Activated CD4-positive, alpha-beta T cell treated with anti-CD3 and anti-CD28 coated beads, Interleukin-2, amount 10 ng/mL, durations not matched to agents 24 days and 14 days (primary cell): ENCODE data around the gene S100A7. TPM values are rescaled to one million over a fixed set of nuclear protein-coding genes. Genes with fewer than 3 reads are reported as not detected.
"Not testable (repeated sequence)": the region's sequence is repeated elsewhere in the genome, so short reads cannot be mapped to it uniquely, and the experiment has no call there.

ENCODE experiments used
- DNase-seq: peaks from one replicate; pipeline ENCODE4 v3.0.0; 2022
- H3K27ac Mint-ChIP-seq: one replicate; pipeline ENCODE4 v1.8.0; 2022; ENCODE audit warnings: mild to moderate bottlenecking, mixed read lengths
- H3K27me3 Mint-ChIP-seq: one replicate; pipeline ENCODE4 v1.8.0; 2022; ENCODE audit warnings: mixed read lengths
- H3K36me3 Mint-ChIP-seq: one replicate; pipeline ENCODE4 v1.8.0; 2022; ENCODE audit warnings: low read depth, mild to moderate bottlenecking, mixed read lengths
- H3K4me1 Mint-ChIP-seq: one replicate; pipeline ENCODE4 v1.8.0; 2021; ENCODE audit warnings: mixed read lengths
- H3K4me3 Mint-ChIP-seq: one replicate; pipeline ENCODE4 v1.8.0; 2022; ENCODE audit warnings: mild to moderate bottlenecking, moderate library complexity, mixed read lengths
- H3K9me3 Mint-ChIP-seq: one replicate; pipeline ENCODE4 v1.8.0; 2021; ENCODE audit warnings: mixed read lengths
- intact Hi-C: fragments of 100-400 bp; cut with micrococcal nuclease; formaldehyde crosslinking; loops from one replicate; pipeline ENCODE4 v1.15.1; 2023
- total RNA-seq: library from RNA; stranded (reverse); gene quantifications from 2 replicates; pipeline ENCODE4 v1.2.3, GENCODE V29; 2022

Gene S100A7
- total RNA-seq, 1 donor from 2014 or later, result not detected

- no peaks in the 10 kb centered on the region for H3K4me1 Mint-ChIP-seq
- peaks cover 4% of the 10 kb centered on the region for H3K27me3 Mint-ChIP-seq
- no peaks in the 10 kb centered on the region for H3K9me3 Mint-ChIP-seq
- intact Hi-C loops, result no loop called here
- H3K4me3 Mint-ChIP-seq, result no peak within 1 kb of the TSS
- H3K36me3 Mint-ChIP-seq, result no peaks in the 10 kb centered on the region
- no peak for DNase-seq
- no peak within 1 kb of the TSS for H3K27ac Mint-ChIP-seq
Observed at GRCh38 chr1:153415850-153416570, 44.4 kb downstream of the S100A7 start, which contains the start of gene S100A7A. Gene S100A7A, plus strand, starts transcription at chr1:153416520. Its CDS starts 1,563 bp downstream, at chr1:153418083.

DNA sequence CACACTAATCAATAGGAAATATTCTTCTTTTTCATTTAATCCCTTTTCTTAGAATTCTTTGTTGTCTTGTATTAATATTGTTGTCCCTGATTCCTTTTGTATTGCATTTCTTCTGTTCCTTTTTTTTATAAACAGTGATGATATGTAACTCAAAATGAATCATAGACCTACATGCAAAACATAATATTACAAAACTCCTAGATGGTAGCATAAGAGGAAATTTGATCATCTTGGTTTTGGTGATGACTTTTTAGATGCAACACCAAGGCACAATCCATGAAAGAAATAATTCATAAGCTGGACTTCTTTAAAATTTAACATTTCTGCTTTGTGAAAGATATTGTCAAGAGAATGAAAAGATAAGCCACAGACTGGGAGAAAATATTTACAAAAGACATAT is 46.5 kb downstream of the S100A7 start:
- H3K4me3 Mint-ChIP-seq, intact Hi-C loops, H3K27ac Mint-ChIP-seq, H3K36me3 Mint-ChIP-seq, DNase-seq, H3K9me3 Mint-ChIP-seq, H3K4me1 Mint-ChIP-seq, H3K27me3 Mint-ChIP-seq: not testable (repeated sequence)

Other genes with a start within 250 kb of the S100A7 start
- gene PRR9, start 243.1 kb downstream of the S100A7 start, total RNA-seq, result not detected in 2 replicates
- gene LORICRIN, start 201.0 kb downstream of the S100A7 start, total RNA-seq, result not detected in 2 replicates
- gene PGLYRP3, start 147.7 kb downstream of the S100A7 start, total RNA-seq, result not detected in 2 replicates
- gene PGLYRP4, start 111.8 kb downstream of the S100A7 start, total RNA-seq, result not detected in 2 replicates
- gene S100A9, start 102.8 kb downstream of the S100A7 start, total RNA-seq, result not detected in 2 replicates
- gene S100A12, start 85.0 kb downstream of the S100A7 start, total RNA-seq, result not detected in 2 replicates
- not detected in 2 replicates for gene S100A8, start 69.6 kb downstream of the S100A7 start, total RNA-seq
- gene S100A7A, start 44.1 kb downstream of the S100A7 start, total RNA-seq, result not detected in 2 replicates
- gene S100A6, start 75.3 kb upstream of the S100A7 start, total RNA-seq, result 166 and 174 TPM in 2 replicates
- 2.3 and 2.6 TPM in 2 replicates for gene S100A5, start 80.3 kb upstream of the S100A7 start, total RNA-seq
- 132 and 134 TPM in 2 replicates for gene S100A4, start 85.2 kb upstream of the S100A7 start, total RNA-seq
- gene S100A3, start 88.6 kb upstream of the S100A7 start, total RNA-seq, result not detected in 2 replicates
- gene S100A2, start 105.2 kb upstream of the S100A7 start, total RNA-seq, result 0.40 and 1.2 TPM in 2 replicates
- gene S100A16, start 152.5 kb upstream of the S100A7 start, total RNA-seq, result not detected in 2 replicates
- not detected in 2 replicates for gene S100A14, start 155.7 kb upstream of the S100A7 start, total RNA-seq
- 3.1 and 3.2 TPM in 2 replicates for gene S100A13, start 166.9 kb upstream of the S100A7 start, total RNA-seq
- not detected in 2 replicates for gene S100A1, start 167.8 kb upstream of the S100A7 start, total RNA-seq
- gene CHTOP, start 173.4 kb upstream of the S100A7 start, total RNA-seq, result 110 and 114 TPM in 2 replicates
- 28.6 and 31.6 TPM in 2 replicates for gene SNAPIN, start 198.1 kb upstream of the S100A7 start, total RNA-seq
- gene ILF2, start 210.3 kb upstream of the S100A7 start, total RNA-seq, result 377 and 390 TPM in 2 replicates
- gene NPR1, start 218.0 kb upstream of the S100A7 start, total RNA-seq, result 0.05 and 0.09 TPM in 2 replicates